GM21717 (cell line): Measurements from ENCODE around the gene TFEB.

Experiments
- ATAC-seq: cut with Tn5 transposase; IDR thresholded peaks from one replicate; pipeline ENCODE4 v1.9.1; 2021; ENCODE audit warnings: mild to moderate bottlenecking, moderate library complexity; ENCODE audit not compliant: unreplicated experiment

Gene TFEB

GRCh38 chr6:41735427-41736185 is at the start of gene TFEB:
Gene TFEB (minus strand): TSS chr6:41735608. CDS start chr6:41691213, 44,395 bp downstream.
- ATAC-seq = peak; percentile 45

GRCh38 chr6:41784581-41785171 is 49.3 kb upstream of the TFEB start:
- ATAC-seq = no peak

DNA sequence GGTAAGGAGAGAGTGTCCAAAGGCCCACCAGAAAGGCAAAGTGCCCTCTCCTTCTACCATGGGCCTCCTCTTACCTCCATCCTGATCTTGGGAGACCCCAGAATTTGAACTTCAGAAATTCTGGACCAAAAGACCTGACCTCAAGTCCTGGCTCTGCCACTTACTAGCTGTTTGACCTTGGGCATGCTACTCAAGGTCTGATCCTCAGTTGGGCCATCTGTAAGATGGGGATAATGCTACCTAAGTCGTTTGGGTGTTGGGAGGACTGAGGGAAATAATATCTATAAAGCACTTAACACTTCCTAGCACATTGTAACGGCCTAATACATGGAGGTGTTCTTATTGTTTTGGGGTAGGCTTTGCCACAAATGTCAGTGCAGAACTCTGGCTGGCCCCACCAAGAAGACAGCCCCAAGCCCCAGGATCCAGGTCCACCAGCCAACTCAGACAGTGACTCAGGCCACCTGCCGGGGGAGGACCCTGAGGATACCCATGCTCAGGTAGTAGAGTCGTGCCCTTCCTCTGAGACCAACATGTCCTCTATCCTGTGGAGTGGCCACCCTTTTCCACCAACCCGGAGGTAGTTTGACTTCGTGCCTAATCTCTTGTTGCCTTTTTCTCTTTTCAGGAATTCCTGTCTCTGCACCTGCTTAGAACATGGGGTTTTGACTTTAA is 47.8 kb upstream of the TFEB start:
- no peak for ATAC-seq

GRCh38 chr6:41781366-41781730 is 45.9 kb upstream of the TFEB start:
- ATAC-seq = no peak

DNA sequence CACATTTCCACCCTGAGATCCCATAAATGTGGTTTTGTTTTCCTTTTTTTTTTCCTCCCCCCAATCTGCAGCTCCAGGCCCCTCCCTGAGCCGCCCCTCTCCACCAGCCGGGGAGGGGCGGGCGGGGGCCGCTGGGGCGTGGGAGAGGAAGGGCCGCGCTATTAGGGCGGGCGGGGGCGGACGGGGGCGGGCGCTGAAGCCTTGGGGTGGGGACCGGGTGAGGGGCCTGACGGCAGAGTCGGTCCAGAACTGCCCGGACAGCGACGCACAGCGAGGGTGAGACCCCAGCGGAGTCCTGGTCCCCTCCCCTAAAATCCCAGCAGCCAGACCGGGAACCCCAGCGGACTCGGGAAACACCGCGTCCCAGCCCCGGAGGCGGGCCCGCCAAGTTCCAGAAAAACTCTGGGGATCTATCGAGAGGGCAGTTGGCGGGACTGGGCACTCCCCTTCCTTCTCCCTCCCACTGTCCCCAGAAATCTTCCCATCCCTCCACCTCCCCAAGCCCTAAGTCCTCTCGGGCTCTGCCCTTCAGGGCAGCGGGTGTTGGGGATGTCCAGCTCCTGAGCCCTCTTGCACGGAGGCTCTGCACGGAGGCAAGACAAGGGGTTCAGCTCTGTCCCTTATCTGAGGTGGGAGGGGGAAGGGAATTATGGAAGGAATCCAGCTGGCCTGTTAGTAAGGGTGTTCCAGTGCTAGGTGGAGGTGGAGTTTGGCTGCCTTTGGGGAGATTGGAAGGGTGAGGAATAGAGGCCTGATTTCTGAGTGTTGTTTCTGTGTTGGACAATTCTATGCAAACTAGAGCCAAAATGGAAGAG is 45.4 kb upstream of the TFEB start, which contains the start of gene PRICKLE4:
Gene PRICKLE4 (plus strand): TSS at position 232 of the 815 bp plus-strand sequence. CDS start 2,692 bp downstream, outside the sequence.
- ATAC-seq = no peak

- peak; percentile 76 for ATAC-seq
These were observed 44.6 kb upstream of the TFEB start, which contains the start of gene FRS3 for GRCh38 chr6:41779788-41780550. Gene FRS3 (minus strand): TSS chr6:41779900. CDS start chr6:41776987, 2,913 bp downstream.

DNA sequence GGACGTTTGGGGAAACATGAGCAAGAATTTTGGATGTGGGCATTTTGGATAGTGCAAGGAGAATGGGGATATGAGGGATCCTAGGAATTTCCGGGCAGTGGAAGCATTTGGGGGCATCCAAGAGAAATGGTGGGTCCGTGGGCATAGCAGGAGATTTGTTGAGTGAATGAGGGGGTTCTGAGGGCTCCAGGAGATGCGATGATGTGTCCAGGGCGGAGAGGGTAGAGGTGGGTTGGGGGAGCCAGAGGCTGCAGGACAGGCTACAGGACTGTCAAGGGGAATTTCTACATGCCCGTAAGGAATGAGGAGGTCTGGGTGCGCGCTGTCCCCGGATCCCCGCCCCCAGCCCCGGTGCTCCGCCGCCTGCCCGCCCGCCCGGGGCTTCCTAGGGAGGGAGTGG is 43.9 kb upstream of the TFEB start:
- ATAC-seq = peak; percentile 4

DNA sequence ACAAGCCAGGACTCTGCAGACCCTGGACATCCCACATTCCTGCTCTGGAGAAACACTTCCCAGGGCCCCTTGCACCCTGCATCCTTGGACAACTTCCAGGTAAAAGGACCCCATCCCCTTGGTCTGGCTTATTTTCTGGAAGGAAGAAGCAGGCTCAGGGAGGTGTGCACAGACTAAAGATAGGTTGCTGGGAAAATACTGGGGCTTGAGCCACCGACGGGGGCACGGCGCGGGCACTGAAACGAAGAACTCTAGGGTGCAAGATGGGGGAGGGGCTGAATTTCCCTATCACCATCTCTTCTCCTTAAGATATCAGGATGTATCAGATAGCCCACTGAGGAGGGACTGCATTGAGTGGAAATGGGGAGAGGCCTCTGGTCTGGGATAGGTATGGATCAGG is 43.5 kb upstream of the TFEB start:
- ATAC-seq = no peak

DNA sequence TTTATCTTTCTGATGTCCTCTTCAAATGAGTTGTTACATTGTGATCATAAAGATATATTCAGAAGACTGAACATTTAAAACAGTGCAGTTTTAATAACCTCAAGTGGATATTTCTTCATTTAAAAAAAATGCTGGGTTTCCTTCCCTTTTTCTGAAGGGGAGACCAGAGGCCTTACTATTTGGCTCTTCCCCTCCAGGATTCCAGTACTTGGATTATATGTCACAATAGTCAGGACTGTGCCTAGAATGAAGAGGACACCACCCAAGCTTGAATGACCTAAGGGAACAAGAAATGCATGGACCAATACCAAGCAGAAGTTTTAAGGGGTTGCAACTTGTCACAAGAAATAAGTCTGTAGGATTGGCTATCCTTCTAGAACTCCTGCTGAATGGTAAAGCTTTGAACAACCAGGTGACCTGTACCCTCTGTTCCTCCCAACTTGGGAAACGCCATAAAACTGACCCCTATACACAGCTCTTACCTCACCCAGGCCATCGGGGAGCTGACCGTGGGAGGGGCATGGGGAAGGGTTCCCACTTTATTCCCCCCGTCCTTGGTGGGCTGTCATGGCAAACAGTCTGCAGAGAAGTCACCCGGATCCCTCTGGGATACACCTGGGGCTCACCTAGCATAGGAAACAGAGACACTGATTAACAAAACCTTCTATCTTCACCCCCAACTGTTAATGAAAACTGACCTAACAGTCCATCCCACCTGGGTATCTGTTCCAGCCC is 42.3 kb upstream of the TFEB start:
- no peak for ATAC-seq

GRCh38 chr6:41775293-41775882 is 40.0 kb upstream of the TFEB start:
- no peak for ATAC-seq

DNA sequence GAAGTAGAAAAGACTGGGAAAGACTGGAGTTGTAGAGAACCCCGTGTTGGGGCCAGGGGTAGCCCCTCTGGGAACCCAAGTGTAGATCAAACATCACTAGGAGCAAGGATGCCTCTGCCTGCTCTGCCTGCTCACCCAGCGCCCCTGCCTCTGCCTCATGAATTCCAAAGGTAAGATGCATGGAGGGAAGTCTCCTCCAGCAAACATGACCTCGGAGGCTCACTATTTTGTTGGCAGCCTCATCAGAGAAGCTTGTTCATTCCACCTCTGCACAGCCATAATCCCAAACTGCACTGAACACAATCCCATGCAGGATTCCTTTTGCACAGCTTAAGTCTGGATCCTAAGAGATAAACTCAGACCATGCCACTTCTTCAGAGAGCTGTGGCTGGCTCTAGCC is 39.4 kb upstream of the TFEB start:
- ATAC-seq = no peak

DNA sequence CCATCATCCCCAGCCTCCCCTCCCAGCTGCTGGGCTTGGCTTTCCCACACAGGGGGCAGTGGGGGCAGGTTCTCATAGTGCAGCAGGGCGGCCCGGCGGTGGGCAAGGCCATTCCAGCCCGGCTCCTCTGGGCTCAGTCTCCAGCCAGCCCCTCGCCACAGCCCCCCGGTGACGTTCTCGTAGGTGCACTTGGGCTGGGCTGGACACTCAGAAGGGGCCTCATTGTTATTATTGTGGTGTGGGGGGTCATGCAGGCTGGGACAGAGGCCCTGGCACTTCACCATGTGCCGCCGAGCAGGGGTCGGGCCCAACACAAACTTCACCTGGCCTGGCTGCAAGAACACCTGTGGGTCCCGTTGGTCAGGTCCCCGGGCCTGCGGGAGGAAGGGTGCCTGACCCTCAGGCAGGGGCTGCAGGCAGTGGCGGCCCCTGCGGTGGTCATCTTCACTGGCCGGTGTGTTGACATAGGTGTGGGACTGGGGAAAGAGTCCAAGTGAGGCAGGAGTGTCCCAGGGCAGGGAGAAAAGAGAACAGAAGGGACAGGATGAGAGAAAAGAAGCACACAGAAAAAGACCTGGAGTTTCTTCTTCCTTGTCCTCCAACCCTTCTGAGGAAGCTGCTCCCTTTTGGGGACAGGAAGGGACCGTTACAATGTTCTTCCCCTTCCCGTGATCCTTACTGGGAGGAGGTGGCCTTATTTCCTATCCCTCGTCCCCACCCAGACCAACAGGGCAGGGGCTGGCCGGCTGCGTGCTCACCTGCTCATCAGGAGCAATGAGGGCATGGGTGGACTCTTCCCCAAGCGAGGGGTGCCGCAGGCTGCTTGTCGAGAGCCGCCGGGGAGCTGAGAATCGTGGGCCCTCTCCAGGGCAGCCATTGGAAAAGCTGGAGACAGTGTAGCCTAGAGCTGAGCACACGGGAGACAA is 35.9 kb upstream of the TFEB start:
- ATAC-seq = no peak

GRCh38 chr6:41770381-41771057 is 35.1 kb upstream of the TFEB start:
- ATAC-seq = no peak

- no peak for ATAC-seq
These were observed 34.0 kb upstream of the TFEB start for GRCh38 chr6:41769376-41769775.

- ATAC-seq = no peak
These were observed 33.3 kb upstream of the TFEB start for GRCh38 chr6:41768545-41769308.

DNA sequence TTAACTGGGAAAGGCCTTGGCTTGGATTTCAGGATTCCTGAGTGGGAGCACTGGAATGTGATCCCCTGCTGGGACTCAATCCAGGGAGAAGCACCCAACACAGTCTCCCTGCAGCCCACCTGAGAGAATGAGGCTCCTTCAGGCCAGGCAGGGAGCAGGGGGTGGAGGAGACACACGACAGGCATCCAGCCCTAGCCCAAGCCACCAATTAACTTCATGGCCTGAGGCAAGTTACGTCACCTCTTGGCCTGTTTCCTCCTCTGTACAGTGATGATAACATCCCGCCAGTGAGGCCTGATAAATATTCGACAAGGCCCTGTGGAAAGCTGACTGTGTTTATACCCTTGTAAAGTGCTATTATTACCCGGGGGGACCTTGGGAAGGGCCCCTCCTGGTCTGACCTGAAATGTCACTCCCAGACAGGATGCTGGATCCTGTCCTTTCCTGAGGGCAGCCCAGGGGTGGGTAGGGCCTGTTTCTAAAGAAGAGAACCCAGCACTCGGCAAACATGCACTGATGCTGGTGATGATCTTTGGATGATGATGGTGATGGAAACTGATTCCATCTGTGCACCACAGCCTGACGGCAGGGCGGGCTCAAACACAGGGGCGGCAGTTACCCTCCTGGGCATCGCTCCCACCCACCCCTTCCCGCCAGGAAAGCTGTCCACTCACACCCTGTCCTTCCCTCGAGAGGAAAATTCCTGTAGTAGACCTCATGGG is 31.9 kb upstream of the TFEB start:
- ATAC-seq = no peak
